ENCODE results near the gene DLG2. TPM values are rescaled to one million over a fixed set of nuclear protein-coding genes. Genes with fewer than 3 reads are reported as not detected.
"Not testable (repeated sequence)": the region's sequence is repeated elsewhere in the genome, so short reads cannot be mapped to it uniquely, and the experiment has no call there.

Gene DLG2
- total RNA-seq, 3 donors from 2014 or later: 4.3 to 12.3 (median 6.9) TPM

- H3K27ac ChIP-seq: no peak overlapping the region
- H3K4me1 ChIP-seq: no peaks in the 10 kb centered on the region
- H3K9me3 ChIP-seq: no peaks in the 10 kb centered on the region
- H3K27me3 ChIP-seq: no peaks in the 10 kb centered on the region
- H3K36me3 ChIP-seq: no peaks in the 10 kb centered on the region
- H3K4me3 ChIP-seq: no peak overlapping the region
- no peak for DNase-seq (ENCODE audit: low spot score in 2 of 2)
- TF ChIP-seq POLR2A (IDR thresholded peaks at IDR 0.05) (no peak), POLR2AphosphoS5 (IDR thresholded peaks at IDR 0.05) (no peak), CTCF (IDR thresholded peaks at IDR 0.05) (no peak)
- intact Hi-C loops (cut with DNase I; ENCODE audit: low total_unique reads): no loop called here
Measured at GRCh38 chr11:83601201-83601913, 2025.8 kb downstream of the DLG2 start.

- intact Hi-C loops (cut with DNase I; ENCODE audit: low total_unique reads): no loop called here
- H3K27ac ChIP-seq: no peak overlapping the region
Measured at GRCh38 chr11:83600661-83601060, 2026.5 kb downstream of the DLG2 start.

GRCh38 chr11:83599066-83599465 is 2028.1 kb downstream of the DLG2 start:
- H3K36me3 ChIP-seq: no peaks in the 10 kb centered on the region
- H3K4me1 ChIP-seq: no peaks in the 10 kb centered on the region
- intact Hi-C loops (cut with DNase I; ENCODE audit: low total_unique reads): no loop called here
- no peaks in the 10 kb centered on the region for H3K9me3 ChIP-seq
- DNase-seq (ENCODE audit: low spot score in 2 of 2): no peak
- TF ChIP-seq CTCF (IDR thresholded peaks at IDR 0.05) (no peak), POLR2AphosphoS5 (IDR thresholded peaks at IDR 0.05) (no peak), POLR2A (IDR thresholded peaks at IDR 0.05) (no peak)
- no peaks in the 10 kb centered on the region for H3K27me3 ChIP-seq
- no peak overlapping the region for H3K4me3 ChIP-seq
- no peak overlapping the region for H3K27ac ChIP-seq

More at GRCh38 chr11:83600661-83601060, 2026.5 kb downstream of the DLG2 start:
- no peaks in the 10 kb centered on the region for H3K9me3 ChIP-seq
- H3K27me3 ChIP-seq: no peaks in the 10 kb centered on the region
- H3K4me1 ChIP-seq: no peaks in the 10 kb centered on the region
- H3K4me3 ChIP-seq: no peak overlapping the region
- DNase-seq (ENCODE audit: low spot score in 2 of 2): no peak
- TF ChIP-seq POLR2AphosphoS5 (IDR thresholded peaks at IDR 0.05): no peak
- TF ChIP-seq CTCF (IDR thresholded peaks at IDR 0.05): no peak
- no peak for TF ChIP-seq POLR2A (IDR thresholded peaks at IDR 0.05)
- H3K36me3 ChIP-seq: no peaks in the 10 kb centered on the region

- H3K27me3 ChIP-seq; H3K9me3 ChIP-seq; DNase-seq (ENCODE audit: low spot score in 2 of 2); H3K4me3 ChIP-seq; H3K4me1 ChIP-seq; intact Hi-C loops (cut with DNase I; ENCODE audit: low total_unique reads); H3K27ac ChIP-seq; H3K36me3 ChIP-seq: not testable (repeated sequence)
Measured at GRCh38 chr11:83587797-83588196, 2039.3 kb downstream of the DLG2 start.

- intact Hi-C loops (cut with DNase I; ENCODE audit: low total_unique reads): loop anchor here (2.0 kb wide), 1 partner anchor 53 kb away; no protein-coding TSS in a partner anchor
- Histone ChIP-seq H3K36me3 (no peaks in the 10 kb centered on the region), H3K4me3 (no peak overlapping the region), H3K27me3 (no peaks in the 10 kb centered on the region), H3K9me3 (no peaks in the 10 kb centered on the region), H3K27ac (no peak overlapping the region), H3K4me1 (no peaks in the 10 kb centered on the region)
- DNase-seq (ENCODE audit: low spot score in 2 of 2): no peak
- no peak for TF ChIP-seq CTCF (IDR thresholded peaks at IDR 0.05)
- no peak for TF ChIP-seq POLR2AphosphoS5 (IDR thresholded peaks at IDR 0.05)
- TF ChIP-seq POLR2A (IDR thresholded peaks at IDR 0.05): no peak
Measured at GRCh38 chr11:83583757-83584366, 2043.3 kb downstream of the DLG2 start.
